Stomach (tissue), 9 donors: ENCODE results near the gene UBE3A. TPM values are rescaled to one million over a fixed set of nuclear protein-coding genes. Genes with fewer than 3 reads are reported as not detected.

Experiments used
- DNase-seq, 2 donors: peaks; one replicate each; pipeline versions ENCODE4 v3.0.0 to v3.0.0-alpha.2; 2013 to 2019
- H3K27ac ChIP-seq, 5 donors: fragments of 200-600 bp in 4 of 5; sonication (generic) in 4 of 5; one replicate each; pipeline ENCODE4 v1.5.1; 2013 to 2019; ENCODE audit warnings: mild to moderate bottlenecking in 1 of 5, moderate library complexity in 1 of 5
- H3K27me3 ChIP-seq, 3 donors: fragments of 200-600 bp; sonication (generic); one replicate each; pipeline ENCODE4 v1.5.1; 2017 to 2019; ENCODE audit warnings: mixed run types in 1 of 3
- H3K36me3 ChIP-seq, 4 donors: fragments of 200-600 bp; sonication (generic); 1 replicate in 3 of 4; 2 replicates in 1 of 4; pipeline ENCODE4 v1.5.1; 2016 to 2019
- H3K4me1 ChIP-seq, 4 donors: fragments of 200-600 bp; sonication (generic); one replicate each; pipeline ENCODE4 v1.5.1; 2016 to 2019
- H3K4me3 ChIP-seq, 4 donors: fragments of 200-600 bp; sonication (generic) in 3 of 4; one replicate each; pipeline ENCODE4 v1.5.1; 2016 to 2019; ENCODE audit warnings: mild to moderate bottlenecking in 1 of 4
- H3K9me3 ChIP-seq, 4 donors: fragments of 200-600 bp; sonication (generic); one replicate each; pipeline ENCODE4 v1.5.1; 2016 to 2019
- CTCF ChIP-seq, 7 experiments: fragments of 450-650 bp in 4 of 7; fragments of 200-600 bp in 3 of 7; sonication (generic) in 3 of 7; IDR thresholded peaks; one replicate each; pipeline ENCODE4 v1.5.1; 2016 to 2019; ENCODE audit warnings: antibody characterized with exemption in 7 of 7, control low read depth in 2 of 7, mild to moderate bottlenecking in 1 of 7
- EP300 ChIP-seq: sonication (generic); formaldehyde crosslinking; IDR thresholded peaks from one replicate; pipeline ENCODE4 v1.6.1; 2017; ENCODE audit warnings: antibody characterized with exemption
- POLR2A ChIP-seq, 4 donors: fragments of 450-650 bp; IDR thresholded peaks; one replicate each; pipeline ENCODE4 v1.6.1; 2016; ENCODE audit warnings: antibody characterized with exemption in 4 of 4, control low read depth in 2 of 4, mild to moderate bottlenecking in 1 of 4, moderate library complexity in 1 of 4
- POLR2AphosphoS5 ChIP-seq, 3 donors: sonication (generic); formaldehyde crosslinking; IDR thresholded peaks; one replicate each; pipeline ENCODE4 v1.6.1; 2016; ENCODE audit warnings: antibody characterized with exemption in 3 of 3
- WGBS, 5 donors: extraction: QIAGEN DNeasy Blood & Tissue Kit in 3 of 5; methylation state at CpG; one replicate each; pipeline versions ENCODE4 v1.1.5 to v1.1.7; 2013 to 2018; 5-methylcytosine and 5-hydroxymethylcytosine counted together
- intact Hi-C: fragments of 100-400 bp; cut with DNase I; formaldehyde crosslinking; loops from one replicate; pipeline ENCODE4 v1.15.1; 2023; ENCODE audit warnings: low total_unique reads
- polyA plus RNA-seq, 3 donors: library from polyadenylated mRNA; stranded (reverse); fragments of 200-250 nt; gene quantifications; one replicate each; pipeline ENCODE4 v1.2.3, GENCODE V29; 2013
- total RNA-seq, 5 donors: library from RNA; depleted of rRNA; stranded (reverse); fragments of >200 nt; gene quantifications; one replicate each; pipeline versions ENCODE4 v1.1.0 to v1.2.3, GENCODE V29; 2014 to 2016
- donor health status: healthy with polysubstance abuse.
- donor health status: Bipolar disorder and iron deficiency.
- donor health status: healthy.

Gene UBE3A
- total and polyA plus RNA-seq, 8 donors = 11.0 to 209 (median 59.2) TPM

- 49 to 64% (median 54%) methylated on average over 2 of the region's 2 CpGs for WGBS, 5 donors
- DNase-seq = no peak
- Histone ChIP-seq H3K27ac (no peak overlapping the region), H3K27me3 (no peaks in the 10 kb centered on the region), H3K9me3 (peaks cover 0 to 15% (median 2%) of the 10 kb centered on the region in 4 donors), H3K4me3 (no peak overlapping the region), H3K4me1 (no peaks in the 10 kb centered on the region), H3K36me3 (no peaks in the 10 kb centered on the region)
- TF ChIP-seq POLR2A (IDR thresholded peaks at IDR 0.05) = no peak
- TF ChIP-seq POLR2AphosphoS5 (IDR thresholded peaks at IDR 0.05) = no peak
- no peak for TF ChIP-seq EP300
- TF ChIP-seq CTCF (IDR thresholded peaks at IDR 0.05) = no peak
- intact Hi-C loops = no loop called here
Observed at GRCh38 chr15:25464784-25465183, 26.0 kb upstream of the UBE3A start.

- 0 to 44% (median 0%) methylated on average over 1 of the region's 1 CpG; no CpG with 5 or more reads in 1 of the 5 donors for WGBS, 5 donors
- Histone ChIP-seq H3K9me3 (peaks cover 0 to 15% (median 2%) of the 10 kb centered on the region in 4 donors), H3K4me3 (no peak overlapping the region), H3K36me3 (no peaks in the 10 kb centered on the region), H3K27me3 (no peaks in the 10 kb centered on the region), H3K27ac (no peak overlapping the region), H3K4me1 (no peaks in the 10 kb centered on the region)
- intact Hi-C loops = no loop called here
- no peak for DNase-seq
- no peak for TF ChIP-seq CTCF (IDR thresholded peaks at IDR 0.05)
- no peak for TF ChIP-seq POLR2A (IDR thresholded peaks at IDR 0.05)
- TF ChIP-seq EP300 = no peak
- no peak for TF ChIP-seq POLR2AphosphoS5 (IDR thresholded peaks at IDR 0.05)
Observed at GRCh38 chr15:25464383-25464782, 25.6 kb upstream of the UBE3A start.

GRCh38 chr15:25456196-25456595 is 17.4 kb upstream of the UBE3A start:
- intact Hi-C loops = no loop called here
- WGBS, 5 donors = 78 to 83% (median 80%) methylated on average over 3 of the region's 3 CpGs
- H3K4me1 ChIP-seq = no peaks in the 10 kb centered on the region
- no peaks in the 10 kb centered on the region for H3K27me3 ChIP-seq
- H3K27ac ChIP-seq = no peak overlapping the region
- H3K4me3 ChIP-seq = no peak overlapping the region
- H3K9me3 ChIP-seq = peaks cover 0 to 25% (median 11%) of the 10 kb centered on the region in 4 donors
- no peak for TF ChIP-seq EP300
- no peak for TF ChIP-seq POLR2A (IDR thresholded peaks at IDR 0.05)
- TF ChIP-seq CTCF (IDR thresholded peaks at IDR 0.05) = no peak
- TF ChIP-seq POLR2AphosphoS5 (IDR thresholded peaks at IDR 0.05) = no peak
- no peaks in the 10 kb centered on the region for H3K36me3 ChIP-seq
- DNase-seq = no peak

GRCh38 chr15:25455226-25455625 is 16.4 kb upstream of the UBE3A start:
- Histone ChIP-seq H3K36me3 (no peaks in the 10 kb centered on the region), H3K27me3 (no peaks in the 10 kb centered on the region), H3K4me3 (no peak overlapping the region), H3K4me1 (no peaks in the 10 kb centered on the region), H3K27ac (no peak overlapping the region), H3K9me3 (peaks cover 0 to 35% (median 16%) of the 10 kb centered on the region in 4 donors)
- 81 to 90% (median 84%) methylated on average over 3 of the region's 3 CpGs for WGBS, 5 donors
- TF ChIP-seq POLR2A (IDR thresholded peaks at IDR 0.05) = no peak
- TF ChIP-seq POLR2AphosphoS5 (IDR thresholded peaks at IDR 0.05) = no peak
- no peak for TF ChIP-seq CTCF (IDR thresholded peaks at IDR 0.05)
- no peak for TF ChIP-seq EP300
- intact Hi-C loops = no loop called here
- no peak for DNase-seq
